Measurements from ENCODE around the gene PPFIA1.

Gene PPFIA1

GRCh38 chr11:70270104-70270876 lies at the start of gene PPFIA1:
Gene PPFIA1 (plus strand): TSS chr11:70270690. CDS start chr11:70272173, 1,483 bp downstream.
- DNase-seq: peak; percentile 93 to 96

GRCh38 chr11:70220920-70221319 lies 49.6 kb upstream of the PPFIA1 start:
- DNase-seq: no peak

GRCh38 chr11:70225681-70226177 lies 44.8 kb upstream of the PPFIA1 start:
- no peak for DNase-seq

DNA sequence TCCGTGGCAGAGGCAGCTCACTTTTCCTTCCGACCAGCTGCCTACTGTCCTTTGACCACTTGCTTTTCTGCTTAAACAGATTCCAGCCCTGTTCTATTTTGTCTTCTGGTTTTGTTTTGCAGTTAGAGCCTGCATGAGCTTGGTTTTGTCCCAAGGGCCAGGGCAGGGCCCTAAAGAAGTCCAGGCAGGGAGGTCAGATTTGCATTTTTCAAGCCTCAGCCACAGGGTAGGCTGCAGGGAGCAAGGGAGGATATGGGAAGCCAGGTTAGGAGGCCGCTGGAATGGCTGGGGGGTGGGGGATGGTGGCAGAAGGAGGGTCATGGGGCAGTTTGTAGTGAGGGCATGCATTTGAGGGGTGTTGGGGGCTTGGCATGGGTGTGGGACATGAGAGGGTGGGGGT lies 44.3 kb upstream of the PPFIA1 start:
- DNase-seq: no peak

GRCh38 chr11:70226967-70227366 lies 43.5 kb upstream of the PPFIA1 start:
- no peak for DNase-seq

- DNase-seq: no peak
These were observed 40.8 kb upstream of the PPFIA1 start for GRCh38 chr11:70229737-70230136.

- no peak for DNase-seq
These were observed 40.2 kb upstream of the PPFIA1 start for GRCh38 chr11:70230151-70230839.

- DNase-seq: no peak
These were observed 39.4 kb upstream of the PPFIA1 start for GRCh38 chr11:70230840-70231710.

GRCh38 chr11:70233034-70233433 lies 37.5 kb upstream of the PPFIA1 start:
- DNase-seq: no peak

- no peak for DNase-seq
These were observed 37.0 kb upstream of the PPFIA1 start for GRCh38 chr11:70233511-70233934.

DNA sequence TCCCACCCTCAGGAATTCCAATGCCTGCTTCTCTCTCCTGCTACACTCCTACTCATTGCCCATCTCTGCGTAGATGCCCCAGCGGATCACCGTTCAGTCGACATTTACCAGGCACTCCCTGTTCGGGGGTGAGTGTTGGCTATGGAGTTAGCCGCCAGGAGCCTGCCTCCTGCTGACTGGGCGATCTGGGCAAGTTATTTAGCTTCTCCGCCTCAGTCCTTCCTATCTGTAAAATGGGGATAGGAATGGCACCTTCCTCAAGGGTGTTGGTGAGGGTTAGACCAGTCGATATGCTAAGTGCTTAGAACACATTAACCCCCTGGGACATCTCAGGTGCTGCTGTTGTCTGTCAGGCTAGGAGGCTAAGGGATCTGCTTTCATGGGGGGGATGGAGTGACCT lies 36.5 kb upstream of the PPFIA1 start:
- DNase-seq: no peak

GRCh38 chr11:70240337-70240736 lies 30.2 kb upstream of the PPFIA1 start:
- DNase-seq: no peak

DNA sequence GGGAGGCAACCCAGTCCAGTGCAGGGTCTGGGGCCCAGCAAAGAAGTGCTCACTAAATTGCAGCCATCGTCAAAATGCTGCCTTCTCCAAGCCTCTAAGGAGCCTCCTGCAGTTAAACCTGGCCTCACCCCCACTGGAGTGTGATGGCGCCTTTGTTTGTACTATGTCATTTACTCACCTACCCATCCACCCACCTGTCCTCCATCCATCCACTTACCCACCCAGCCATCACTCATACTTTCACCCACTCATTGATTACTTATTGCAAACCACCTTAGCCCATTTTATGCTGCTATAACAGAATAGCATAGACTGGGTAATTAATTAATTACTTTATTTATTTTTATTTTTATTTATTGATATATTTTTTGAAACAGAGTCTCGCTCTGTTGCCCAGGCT lies 28.8 kb upstream of the PPFIA1 start:
- DNase-seq: no peak

DNA sequence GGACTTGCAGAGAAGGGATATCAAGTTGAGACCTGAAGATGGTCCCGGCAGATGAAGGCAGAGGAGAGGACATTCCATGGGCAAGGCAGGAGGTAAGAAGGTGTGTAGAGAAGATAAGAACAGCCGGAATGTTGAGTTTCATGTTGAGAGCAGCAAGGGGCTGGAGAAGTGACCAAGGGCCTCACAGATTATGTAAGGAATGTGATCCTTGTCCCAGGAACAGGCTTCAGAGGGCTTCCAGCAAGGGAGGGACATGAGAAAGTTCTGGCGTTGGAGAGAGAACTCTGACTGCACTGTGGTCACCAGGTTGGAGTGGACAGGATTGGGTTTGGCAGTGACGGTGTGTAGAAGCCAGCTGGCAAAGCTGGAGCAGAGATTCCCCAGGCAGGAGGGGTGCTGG lies 27.6 kb upstream of the PPFIA1 start:
- DNase-seq: no peak

GRCh38 chr11:70243912-70244652 lies 26.4 kb upstream of the PPFIA1 start:
- no peak for DNase-seq

DNA sequence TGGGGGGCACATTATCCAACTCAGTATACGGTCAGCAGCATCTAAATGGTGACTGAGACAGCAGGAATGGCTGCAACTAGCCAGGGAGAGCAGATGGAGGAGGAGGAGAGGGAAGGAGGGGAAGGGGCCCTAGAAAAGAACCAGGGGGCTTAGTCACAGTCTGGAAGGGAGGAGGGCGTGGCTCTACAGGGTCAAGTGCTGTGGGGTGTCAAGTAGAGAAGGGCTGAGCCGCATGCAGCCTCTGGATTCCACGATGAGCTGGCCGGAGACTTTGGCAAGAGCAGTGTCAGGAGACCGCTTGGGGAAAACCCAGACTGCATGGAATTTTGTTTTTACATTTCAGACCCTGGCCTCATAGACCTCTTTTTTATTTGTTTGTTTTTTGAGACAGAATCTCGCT lies 25.8 kb upstream of the PPFIA1 start:
- no peak for DNase-seq

GRCh38 chr11:70246196-70246595 lies 24.3 kb upstream of the PPFIA1 start:
- no peak for DNase-seq

GRCh38 chr11:70247042-70247709 lies 23.3 kb upstream of the PPFIA1 start:
- no peak for DNase-seq

DNA sequence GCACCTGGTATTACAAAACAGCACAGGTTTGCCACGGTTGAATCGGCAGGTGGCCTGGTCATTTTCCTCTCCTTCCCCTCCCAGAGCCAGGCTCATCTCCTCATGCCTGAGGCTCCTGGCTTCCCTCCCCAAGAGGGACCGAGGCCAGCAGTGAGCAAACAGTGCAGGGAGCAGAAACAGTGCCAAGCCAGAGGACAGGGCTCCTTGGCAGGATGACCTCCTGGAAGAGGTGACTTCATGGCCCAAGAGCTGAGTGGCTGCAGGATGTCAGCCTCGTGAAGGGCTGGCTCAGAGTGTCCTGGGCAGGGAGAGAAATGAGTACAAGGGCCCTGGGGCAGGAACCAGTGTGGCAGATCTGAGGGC lies 22.8 kb upstream of the PPFIA1 start:
- no peak for DNase-seq

- no peak for DNase-seq
These were observed 19.4 kb upstream of the PPFIA1 start for GRCh38 chr11:70250876-70251658.

DNA sequence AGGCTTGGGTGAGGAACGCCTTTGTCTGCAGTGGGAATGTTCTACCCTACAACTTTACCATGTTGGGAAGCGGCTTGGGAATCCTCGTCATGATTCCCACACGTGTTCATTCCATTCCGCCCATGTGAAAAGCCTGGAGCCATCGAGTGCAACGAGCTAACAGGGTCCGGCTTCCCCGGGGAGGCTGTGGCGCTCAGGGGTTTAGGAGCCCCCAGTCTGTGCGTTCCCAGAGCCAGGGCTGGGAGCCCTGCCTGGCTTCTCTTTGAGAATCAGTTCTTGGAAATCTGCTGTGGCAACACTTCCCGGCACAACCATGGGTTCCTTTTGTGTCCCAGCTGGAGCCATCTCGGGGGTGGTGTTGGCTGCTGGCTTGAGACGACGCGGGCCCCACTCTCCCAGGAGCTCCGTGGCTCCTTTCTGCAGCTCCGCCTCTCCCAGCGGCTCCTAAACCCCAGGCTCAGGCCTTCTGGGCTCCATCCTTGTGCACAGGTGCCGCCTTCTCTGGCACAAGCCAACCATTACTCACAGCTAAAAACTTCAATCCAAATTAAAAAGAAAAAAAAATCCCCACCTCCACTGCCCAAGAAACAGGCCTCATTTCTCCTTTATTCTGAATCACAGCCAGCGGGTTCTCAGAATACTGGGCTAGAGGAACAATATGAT lies 18.7 kb upstream of the PPFIA1 start:
- DNase-seq: no peak

Data from CD4-positive, alpha-beta T cell treated with Interferon alpha-2 for 1 hour (primary cell).